ENCODE data around the gene DOLK. TPM values are rescaled to one million over a fixed set of nuclear protein-coding genes. Genes with fewer than 3 reads are reported as not detected.

The DOLK gene
- total RNA-seq, 1 donor from 2014 or later, result 19.8 TPM

DNA sequence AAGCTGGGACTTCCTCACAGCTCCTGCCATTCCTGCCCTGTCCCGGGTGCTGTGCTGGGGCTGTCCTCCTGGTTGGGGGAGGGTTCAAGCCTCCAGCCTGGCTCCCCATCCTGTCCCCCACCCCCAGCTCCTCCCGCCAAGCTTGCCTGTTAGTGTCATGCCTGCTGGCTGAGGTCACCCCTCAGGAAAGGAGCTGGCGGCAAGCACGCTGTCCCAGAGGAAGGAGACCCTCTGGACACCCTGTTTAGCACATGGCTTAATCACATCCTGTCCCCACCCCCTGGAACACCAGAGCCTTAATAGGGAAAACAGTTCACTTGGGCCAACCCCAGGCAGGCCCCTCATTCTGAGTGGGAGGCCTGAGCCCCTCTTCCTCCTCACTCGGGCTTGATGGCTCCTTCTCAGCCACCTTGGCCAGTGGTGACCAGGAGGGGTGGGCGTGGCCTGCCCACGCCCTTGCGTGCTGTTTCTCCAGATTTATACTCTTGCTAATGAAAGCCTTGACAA lies 35.8 kb downstream of the DOLK start:
- TF ChIP-seq, protein P1, sequence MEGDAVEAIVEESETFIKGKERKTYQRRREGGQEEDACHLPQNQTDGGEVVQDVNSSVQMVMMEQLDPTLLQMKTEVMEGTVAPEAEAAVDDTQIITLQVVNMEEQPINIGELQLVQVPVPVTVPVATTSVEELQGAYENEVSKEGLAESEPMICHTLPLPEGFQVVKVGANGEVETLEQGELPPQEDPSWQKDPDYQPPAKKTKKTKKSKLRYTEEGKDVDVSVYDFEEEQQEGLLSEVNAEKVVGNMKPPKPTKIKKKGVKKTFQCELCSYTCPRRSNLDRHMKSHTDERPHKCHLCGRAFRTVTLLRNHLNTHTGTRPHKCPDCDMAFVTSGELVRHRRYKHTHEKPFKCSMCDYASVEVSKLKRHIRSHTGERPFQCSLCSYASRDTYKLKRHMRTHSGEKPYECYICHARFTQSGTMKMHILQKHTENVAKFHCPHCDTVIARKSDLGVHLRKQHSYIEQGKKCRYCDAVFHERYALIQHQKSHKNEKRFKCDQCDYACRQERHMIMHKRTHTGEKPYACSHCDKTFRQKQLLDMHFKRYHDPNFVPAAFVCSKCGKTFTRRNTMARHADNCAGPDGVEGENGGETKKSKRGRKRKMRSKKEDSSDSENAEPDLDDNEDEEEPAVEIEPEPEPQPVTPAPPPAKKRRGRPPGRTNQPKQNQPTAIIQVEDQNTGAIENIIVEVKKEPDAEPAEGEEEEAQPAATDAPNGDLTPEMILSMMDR (IDR thresholded peaks at IDR 0.05; ENCODE audit: insufficient read depth, low read depth, low read length), result no peak
- TF ChIP-seq EZH2 (IDR thresholded peaks at IDR 0.05; ENCODE audit: insufficient read depth, low read length), result no peak
- H3K4me3 Mint-ChIP-seq (ENCODE audit: unreplicated experiment), result no peak overlapping the region
- Histone ChIP-seq H3K9me3 (ENCODE audit: insufficient read depth, low read depth, low read length) (no peaks in the 10 kb centered on the region), H3K4me3 (ENCODE audit: insufficient read depth, low read depth, low read length) (no peak overlapping the region), H3K4me2 (ENCODE audit: low read length) (peak overlapping the region; percentile 78), H3K79me2 (ENCODE audit: insufficient read depth, low read length) (peaks cover 71% of the 10 kb centered on the region), H3K4me1 (ENCODE audit: insufficient read depth, low read length) (peaks cover 28% of the 10 kb centered on the region), H3K27me3 (ENCODE audit: insufficient read depth, low read length) (no peaks in the 10 kb centered on the region), H4K20me1 (ENCODE audit: insufficient read depth, low read length) (peaks cover 7% of the 10 kb centered on the region), H3K9ac (ENCODE audit: low read length) (peak overlapping the region; percentile 49), H3K27ac (ENCODE audit: low read depth, low read length) (peak overlapping the region; percentile 83), H2AFZ (ENCODE audit: low read depth, low read length) (peak overlapping the region; percentile 11), H3K36me3 (ENCODE audit: insufficient read depth, low read length) (peaks cover 18% of the 10 kb centered on the region)
- no peaks in the 10 kb centered on the region for H3K9me3 Mint-ChIP-seq (ENCODE audit: unreplicated experiment)
- DNase-seq (ENCODE audit: low read depth), result peak; percentile 73
- H3K4me1 Mint-ChIP-seq (ENCODE audit: low read depth, unreplicated experiment), result peaks cover 29% of the 10 kb centered on the region
- H3K36me3 Mint-ChIP-seq (ENCODE audit: low read depth, unreplicated experiment), result peaks cover 38% of the 10 kb centered on the region
- peak overlapping the region; percentile 83 for H3K27ac Mint-ChIP-seq (ENCODE audit: unreplicated experiment)
- H3K27me3 Mint-ChIP-seq (ENCODE audit: low read depth, unreplicated experiment), result no peaks in the 10 kb centered on the region
- peak; percentile 95 for FAIRE-seq

DNA sequence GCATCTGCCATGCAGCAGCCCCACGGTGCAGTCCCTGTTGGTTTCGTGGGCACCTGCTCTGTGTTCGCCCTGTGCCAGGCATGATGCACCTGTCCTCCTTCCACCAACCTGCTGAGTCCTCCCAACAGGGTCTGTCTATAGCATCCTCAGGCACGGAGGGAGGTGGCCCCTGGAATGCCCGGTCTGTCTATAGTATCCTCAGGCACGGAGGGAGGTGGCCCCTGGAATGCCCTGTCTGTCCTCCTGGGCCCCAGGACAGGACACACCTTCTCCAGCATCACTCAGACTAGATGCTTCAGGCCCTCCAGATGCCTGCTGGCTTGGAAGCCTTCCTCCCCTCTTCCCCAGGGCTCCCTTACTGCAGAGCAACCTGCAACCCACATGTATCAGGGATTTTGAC lies 36.5 kb downstream of the DOLK start:
- FAIRE-seq, result no peak

DNA sequence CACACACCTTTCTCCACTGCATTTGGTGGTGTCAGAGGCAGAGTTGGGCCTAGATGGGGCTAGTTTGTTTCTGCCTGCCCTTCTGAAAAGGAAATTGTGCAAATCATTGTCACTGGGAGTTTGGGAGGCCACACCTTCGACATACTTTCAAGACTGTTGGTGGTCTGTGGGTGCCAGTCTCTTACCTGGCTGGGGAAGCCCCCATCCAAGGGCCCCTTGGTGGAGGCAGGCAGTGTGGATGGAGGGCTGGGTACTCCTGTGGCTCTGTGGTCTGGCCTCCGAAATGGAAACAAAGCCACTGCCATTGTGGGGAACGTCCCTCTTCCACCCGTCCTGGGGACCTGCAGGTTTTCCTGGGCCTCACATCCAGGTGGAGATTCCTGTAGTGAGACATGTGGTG lies 37.5 kb downstream of the DOLK start:
- no peaks in the 10 kb centered on the region for H3K27me3 Mint-ChIP-seq (ENCODE audit: low read depth, unreplicated experiment)
- peaks cover 35% of the 10 kb centered on the region for H3K36me3 Mint-ChIP-seq (ENCODE audit: low read depth, unreplicated experiment)
- H3K4me3 ChIP-seq (ENCODE audit: insufficient read depth, low read depth, low read length), result no peak overlapping the region
- H3K4me1 ChIP-seq (ENCODE audit: insufficient read depth, low read length), result peaks cover 28% of the 10 kb centered on the region
- peaks cover 29% of the 10 kb centered on the region for H3K4me1 Mint-ChIP-seq (ENCODE audit: low read depth, unreplicated experiment)
- no peak overlapping the region for H3K27ac Mint-ChIP-seq (ENCODE audit: unreplicated experiment)
- no peak overlapping the region for H3K4me3 Mint-ChIP-seq (ENCODE audit: unreplicated experiment)
- H3K36me3 ChIP-seq (ENCODE audit: insufficient read depth, low read length), result peaks cover 18% of the 10 kb centered on the region
- no peak overlapping the region for H3K4me2 ChIP-seq (ENCODE audit: low read length)
- H4K20me1 ChIP-seq (ENCODE audit: insufficient read depth, low read length), result peaks cover 12% of the 10 kb centered on the region
- no peak overlapping the region for H3K9ac ChIP-seq (ENCODE audit: low read length)
- H3K9me3 ChIP-seq (ENCODE audit: insufficient read depth, low read depth, low read length), result no peaks in the 10 kb centered on the region
- TF ChIP-seq, protein P1 (IDR thresholded peaks at IDR 0.05; ENCODE audit: insufficient read depth, low read depth, low read length), result no peak
- TF ChIP-seq EZH2 (IDR thresholded peaks at IDR 0.05; ENCODE audit: insufficient read depth, low read length), result no peak
- FAIRE-seq (no peak), DNase-seq (ENCODE audit: low read depth) (no peak)
- no peaks in the 10 kb centered on the region for H3K27me3 ChIP-seq (ENCODE audit: insufficient read depth, low read length)
- no peak overlapping the region for H3K27ac ChIP-seq (ENCODE audit: low read depth, low read length)
- H2AFZ ChIP-seq (ENCODE audit: low read depth, low read length), result no peak overlapping the region
- H3K9me3 Mint-ChIP-seq (ENCODE audit: unreplicated experiment), result no peaks in the 10 kb centered on the region
- peaks cover 80% of the 10 kb centered on the region for H3K79me2 ChIP-seq (ENCODE audit: insufficient read depth, low read length)

More for the DNA sequence above, 36.5 kb downstream of the DOLK start:
- H3K27me3 ChIP-seq (ENCODE audit: insufficient read depth, low read length), result no peaks in the 10 kb centered on the region
- peak overlapping the region; percentile 78 for H3K4me2 ChIP-seq (ENCODE audit: low read length)
- peak overlapping the region; percentile 83 for H3K27ac Mint-ChIP-seq (ENCODE audit: unreplicated experiment)
- H3K9ac ChIP-seq (ENCODE audit: low read length), result peak overlapping the region; percentile 49
- no peaks in the 10 kb centered on the region for H3K9me3 Mint-ChIP-seq (ENCODE audit: unreplicated experiment)
- no peak for DNase-seq (ENCODE audit: low read depth)
- H3K9me3 ChIP-seq (ENCODE audit: insufficient read depth, low read depth, low read length), result no peaks in the 10 kb centered on the region
- H3K4me1 ChIP-seq (ENCODE audit: insufficient read depth, low read length), result peaks cover 28% of the 10 kb centered on the region
- peak overlapping the region; percentile 45 for H3K4me3 Mint-ChIP-seq (ENCODE audit: unreplicated experiment)
- H3K4me1 Mint-ChIP-seq (ENCODE audit: low read depth, unreplicated experiment), result peaks cover 29% of the 10 kb centered on the region
- peak overlapping the region; percentile 83 for H3K27ac ChIP-seq (ENCODE audit: low read depth, low read length)
- H3K79me2 ChIP-seq (ENCODE audit: insufficient read depth, low read length), result peaks cover 74% of the 10 kb centered on the region
- H3K36me3 ChIP-seq (ENCODE audit: insufficient read depth, low read length), result peaks cover 18% of the 10 kb centered on the region
- peaks cover 37% of the 10 kb centered on the region for H3K36me3 Mint-ChIP-seq (ENCODE audit: low read depth, unreplicated experiment)
- peaks cover 7% of the 10 kb centered on the region for H4K20me1 ChIP-seq (ENCODE audit: insufficient read depth, low read length)
- H2AFZ ChIP-seq (ENCODE audit: low read depth, low read length), result no peak overlapping the region
- TF ChIP-seq, protein P1 (IDR thresholded peaks at IDR 0.05; ENCODE audit: insufficient read depth, low read depth, low read length), result no peak
- TF ChIP-seq EZH2 (IDR thresholded peaks at IDR 0.05; ENCODE audit: insufficient read depth, low read length), result no peak
- no peaks in the 10 kb centered on the region for H3K27me3 Mint-ChIP-seq (ENCODE audit: low read depth, unreplicated experiment)
- H3K4me3 ChIP-seq (ENCODE audit: insufficient read depth, low read depth, low read length), result no peak overlapping the region

Measured in astrocyte (in vitro differentiated cells and primary cell).